RWPE2 (cell line): ENCODE data around the gene DACH1.

Source experiments
- ATAC-seq: fragments of 200-7000 bp; cut with Tn5 transposase; 3 replicates; pipeline ENCODE4 v1.9.1; 2021; ENCODE audit warnings: low read depth
- DNase-seq: peaks from one replicate; pipeline ENCODE4 v3.0.0-alpha.2; 2020; ENCODE audit warnings: low spot score
- H3K27ac ChIP-seq: fragments of 450-650 bp; 2 replicates; pipeline ENCODE4 v1.5.1; 2017; ENCODE audit warnings: mild to moderate bottlenecking; ENCODE audit not compliant: poor library complexity, severe bottlenecking
- H3K27me3 ChIP-seq: fragments of 250-450 bp; sonication (Bioruptor Pico); 2 replicates; pipeline ENCODE4 v1.5.1; 2021; ENCODE audit warnings: mild to moderate bottlenecking, moderate library complexity; ENCODE audit not compliant: insufficient read depth, poor library complexity, severe bottlenecking
- H3K36me3 ChIP-seq: fragments of 250-450 bp; sonication (Bioruptor Pico); 2 replicates; pipeline ENCODE4 v1.5.1; 2020; ENCODE audit warnings: low read depth, mild to moderate bottlenecking, moderate library complexity
- H3K4me1 ChIP-seq: fragments of 250-450 bp; sonication (Bioruptor Pico); 2 replicates; pipeline ENCODE4 v1.5.1; 2021; ENCODE audit warnings: mild to moderate bottlenecking, moderate library complexity; ENCODE audit not compliant: insufficient read depth, poor library complexity, severe bottlenecking
- H3K4me3 ChIP-seq: fragments of 250-450 bp; sonication (Bioruptor Pico); 2 replicates; pipeline ENCODE4 v1.5.1; 2021; ENCODE audit warnings: mild to moderate bottlenecking, moderate library complexity; ENCODE audit not compliant: severe bottlenecking
- H3K9me3 ChIP-seq: fragments of 250-450 bp; sonication (Bioruptor Pico); 2 replicates; pipeline ENCODE4 v1.5.1; 2021; ENCODE audit warnings: mild to moderate bottlenecking, moderate library complexity; ENCODE audit not compliant: severe bottlenecking
- CTCF ChIP-seq: fragments of 450-650 bp; IDR thresholded peaks from one replicate; pipeline ENCODE4 v1.5.1; 2017; ENCODE audit warnings: mild to moderate bottlenecking, moderate library complexity; ENCODE audit not compliant: poor library complexity, severe bottlenecking

Gene DACH1

GRCh38 chr13:71712988-71713653 is 153.9 kb downstream of the DACH1 start:
- H3K9me3 ChIP-seq: no peaks in the 10 kb centered on the region
- TF ChIP-seq CTCF: no peak

GRCh38 chr13:71704656-71705055 is 162.3 kb downstream of the DACH1 start:
- DNase-seq (no peak), ATAC-seq (no peak)
- Histone ChIP-seq H3K4me1 (no peaks in the 10 kb centered on the region), H3K9me3 (peaks cover 2% of the 10 kb centered on the region), H3K4me3 (no peak overlapping the region), H3K36me3 (no peaks in the 10 kb centered on the region), H3K27ac (no peak overlapping the region), H3K27me3 (no peaks in the 10 kb centered on the region)
- no peak for TF ChIP-seq CTCF

More at GRCh38 chr13:71712988-71713653, 153.9 kb downstream of the DACH1 start:
- Histone ChIP-seq H3K4me1 (no peaks in the 10 kb centered on the region), H3K27me3 (no peaks in the 10 kb centered on the region), H3K27ac (no peak overlapping the region), H3K36me3 (no peaks in the 10 kb centered on the region), H3K4me3 (no peak overlapping the region)
- ATAC-seq (no peak), DNase-seq (no peak)

- ATAC-seq (no peak), DNase-seq (no peak)
- no peaks in the 10 kb centered on the region for H3K27me3 ChIP-seq
- no peaks in the 10 kb centered on the region for H3K36me3 ChIP-seq
- no peak overlapping the region for H3K27ac ChIP-seq
- TF ChIP-seq CTCF: no peak
- H3K4me1 ChIP-seq: no peaks in the 10 kb centered on the region
- no peak overlapping the region for H3K4me3 ChIP-seq
- peaks cover 2% of the 10 kb centered on the region for H3K9me3 ChIP-seq
Observed at GRCh38 chr13:71703138-71703537, 163.9 kb downstream of the DACH1 start.

- Histone ChIP-seq H3K4me3 (no peak overlapping the region), H3K4me1 (no peaks in the 10 kb centered on the region), H3K9me3 (peaks cover 2% of the 10 kb centered on the region), H3K27ac (no peak overlapping the region), H3K27me3 (no peaks in the 10 kb centered on the region), H3K36me3 (no peaks in the 10 kb centered on the region)
- no peak for TF ChIP-seq CTCF
- ATAC-seq: no peak
- DNase-seq: no peak
Observed at GRCh38 chr13:71702253-71702652, 164.8 kb downstream of the DACH1 start.

GRCh38 chr13:71701741-71702140 is 165.3 kb downstream of the DACH1 start:
- no peak for ATAC-seq
- peaks cover 2% of the 10 kb centered on the region for H3K9me3 ChIP-seq

More at GRCh38 chr13:71701741-71702140, 165.3 kb downstream of the DACH1 start:
- Histone ChIP-seq H3K4me3 (no peak overlapping the region), H3K27me3 (no peaks in the 10 kb centered on the region), H3K36me3 (no peaks in the 10 kb centered on the region), H3K4me1 (no peaks in the 10 kb centered on the region), H3K27ac (no peak overlapping the region)
- no peak for TF ChIP-seq CTCF
- DNase-seq: no peak
